HL-60/S4 treated with retinoic acid at 250 ng/mL for 4 days and 3 days (cell line): ENCODE results near the gene CSF1R.
"Not testable (repeated sequence)": the region's sequence is repeated elsewhere in the genome, so short reads cannot be mapped to it uniquely, and the experiment has no call there.

Experiments
- in situ Hi-C: fragments of 300-500 bp; cut with MboI; formaldehyde crosslinking; loops from 2 replicates; pipeline ENCODE4 v1.7.0; 2022; ENCODE audit warnings: low sequenced_read_pairs

CSF1R gene

DNA sequence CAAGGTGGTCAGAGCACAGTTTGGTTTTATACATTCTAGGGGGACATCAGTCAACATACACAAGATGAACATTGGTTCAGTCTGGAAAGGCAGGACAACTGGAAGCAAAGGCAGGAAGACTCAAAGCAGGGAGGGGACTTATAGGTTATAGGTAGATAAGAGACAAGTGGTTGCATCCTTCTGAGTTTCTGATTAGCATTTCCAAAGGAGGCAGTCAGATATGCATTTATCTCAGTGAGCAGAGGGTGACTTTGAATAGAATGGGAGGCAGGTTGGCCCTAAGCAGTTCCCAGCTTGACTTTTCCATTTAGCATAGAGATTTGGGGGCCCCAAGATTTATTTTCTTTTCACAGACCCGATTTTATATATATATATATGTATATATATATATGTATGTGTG, 58.3 kb downstream of the CSF1R start:
- in situ Hi-C loops: not testable (repeated sequence)

DNA sequence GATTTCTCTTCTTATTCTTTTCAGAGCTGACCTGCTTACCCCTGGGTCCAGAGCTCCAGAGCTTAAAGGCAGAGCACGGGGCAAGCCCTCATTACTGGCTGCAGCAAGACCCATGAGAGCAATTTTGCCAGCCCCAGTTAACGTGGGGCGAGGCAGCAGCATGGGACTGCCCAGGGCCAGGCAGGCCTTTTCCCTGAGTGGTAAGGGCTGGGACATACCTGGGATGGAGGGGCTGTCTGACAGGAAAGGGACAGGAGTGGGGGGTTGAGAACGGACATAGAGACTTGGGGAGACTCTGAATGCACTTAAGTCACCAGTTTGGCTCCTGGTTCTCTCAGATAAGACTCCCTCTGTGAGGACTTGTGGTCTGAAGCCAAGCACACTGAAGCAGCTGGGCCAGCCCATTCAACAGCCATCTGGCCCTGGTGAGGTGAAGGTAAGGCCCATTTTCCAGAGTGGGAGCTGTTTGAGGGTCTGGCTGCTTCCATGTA, 59.6 kb downstream of the CSF1R start:
- in situ Hi-C loops: no loop called here

DNA sequence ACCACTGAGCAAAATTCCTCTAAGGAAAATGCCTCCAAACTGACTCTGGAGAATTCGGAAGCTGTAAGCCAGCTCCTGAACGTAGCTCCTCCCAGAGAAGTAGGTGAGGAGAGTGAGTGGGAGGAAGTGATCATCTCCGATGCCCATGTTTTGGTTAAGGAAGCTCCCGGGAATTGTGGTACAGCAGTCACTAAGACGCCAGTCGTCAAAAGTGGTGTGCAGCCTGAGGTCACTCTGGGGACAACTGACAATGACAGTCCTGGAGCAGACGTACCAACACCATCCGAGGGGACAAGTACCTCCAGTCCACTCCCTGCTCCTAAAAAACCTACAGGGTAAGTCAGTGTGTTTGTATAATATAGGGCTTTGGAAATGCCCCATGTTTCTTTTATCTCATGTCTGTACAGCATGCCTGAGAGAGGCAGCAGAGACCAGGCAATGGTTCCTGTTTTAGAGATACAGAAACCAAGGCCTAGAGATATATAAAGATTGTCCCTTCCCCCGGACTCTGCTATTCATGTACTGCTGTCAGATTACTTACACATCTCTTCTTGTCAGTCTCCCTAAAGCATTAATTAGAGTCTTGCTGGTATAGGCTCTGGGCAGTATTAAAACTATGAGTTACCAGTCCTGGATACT, 61.9 kb downstream of the CSF1R start:
- in situ Hi-C loops: no loop called here

DNA sequence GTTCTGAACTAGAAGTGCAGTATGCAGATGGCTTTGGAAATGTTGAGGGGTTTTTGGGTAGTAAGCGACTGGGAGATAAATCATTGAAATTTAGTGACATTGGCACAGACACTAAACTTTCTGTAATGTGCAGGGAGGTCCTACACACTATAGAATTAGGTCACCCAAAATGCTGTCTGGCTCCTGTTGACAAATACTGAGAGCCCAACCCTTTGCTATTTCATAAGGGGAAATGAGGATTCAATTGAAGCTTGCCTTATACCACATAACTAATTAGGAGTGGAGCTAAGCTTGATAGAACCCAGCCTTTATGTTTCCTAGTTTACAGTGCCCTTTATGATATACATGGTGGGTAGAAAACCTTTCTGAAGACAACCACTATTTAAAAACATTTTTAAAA, 63.2 kb downstream of the CSF1R start:
- in situ Hi-C loops: no loop called here

DNA sequence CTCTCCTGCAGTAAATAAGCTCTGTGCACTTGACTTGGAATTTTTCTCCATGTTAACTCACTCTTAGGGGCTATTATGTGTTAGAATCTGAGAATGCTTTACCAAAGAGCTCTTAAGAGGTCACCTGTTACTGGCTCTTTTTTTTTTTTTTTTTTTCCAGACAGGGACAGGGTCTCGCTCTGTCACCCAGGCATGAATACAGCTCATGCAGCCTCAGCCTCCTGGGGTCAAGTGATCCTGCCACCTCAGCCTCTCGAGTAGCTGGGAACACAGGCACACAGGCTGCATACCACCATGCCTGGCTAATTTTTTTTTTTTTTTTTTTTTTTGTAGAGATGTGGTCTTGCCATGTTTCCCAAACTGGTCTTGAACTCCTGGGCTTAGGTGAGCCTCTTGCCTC, 63.7 kb downstream of the CSF1R start:
- in situ Hi-C loops: no loop called here

DNA sequence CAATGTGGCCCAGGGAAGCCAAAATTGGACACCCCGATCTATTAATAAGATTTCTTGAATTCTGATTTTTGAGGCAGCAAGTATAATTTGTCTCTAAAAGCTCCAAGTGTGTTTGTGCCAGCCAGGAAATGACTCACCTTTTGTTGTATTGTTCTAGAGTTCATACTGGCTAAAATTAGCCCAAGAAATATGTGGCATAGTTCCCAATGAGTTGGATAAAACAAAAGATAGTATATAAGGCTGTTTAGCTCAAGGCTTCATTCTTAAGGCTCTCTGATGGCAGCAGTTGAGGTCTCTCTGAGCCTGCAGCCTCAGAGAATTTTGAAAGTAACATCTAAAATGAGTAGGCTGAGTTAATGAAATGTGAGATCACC, 64.2 kb downstream of the CSF1R start:
- in situ Hi-C loops: no loop called here

DNA sequence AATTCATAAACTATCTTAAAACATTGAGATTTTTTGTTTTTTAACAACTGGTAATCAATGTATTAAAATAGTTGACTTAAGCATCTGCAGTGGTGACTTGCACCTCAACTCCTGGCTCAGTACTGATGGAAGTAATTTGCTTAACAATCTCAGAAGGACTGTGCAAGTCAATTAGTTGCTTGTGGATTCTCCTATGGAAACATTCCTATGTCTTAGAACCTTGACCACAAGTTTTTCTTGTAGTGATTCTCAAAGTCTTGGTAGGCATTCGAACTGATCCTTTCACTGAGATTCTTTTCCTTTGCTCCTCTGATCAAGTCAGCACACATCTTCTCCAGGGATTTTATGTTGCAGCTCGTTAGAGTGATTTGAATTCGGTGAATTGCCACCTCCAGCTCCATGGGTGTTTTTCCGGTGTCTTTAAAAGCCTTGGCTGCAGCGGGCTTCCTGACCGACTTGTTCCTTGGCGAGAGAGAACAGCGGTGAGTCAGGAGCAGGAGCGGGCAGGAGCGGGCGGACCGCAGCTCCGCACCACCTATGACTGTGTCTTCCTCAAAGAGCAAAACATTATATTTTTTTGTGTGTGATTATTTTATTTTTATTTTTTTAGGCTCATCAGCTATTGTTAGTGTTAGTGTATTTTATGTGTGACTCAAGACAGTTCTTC, 64.7 kb downstream of the CSF1R start:
- in situ Hi-C loops: no loop called here

DNA sequence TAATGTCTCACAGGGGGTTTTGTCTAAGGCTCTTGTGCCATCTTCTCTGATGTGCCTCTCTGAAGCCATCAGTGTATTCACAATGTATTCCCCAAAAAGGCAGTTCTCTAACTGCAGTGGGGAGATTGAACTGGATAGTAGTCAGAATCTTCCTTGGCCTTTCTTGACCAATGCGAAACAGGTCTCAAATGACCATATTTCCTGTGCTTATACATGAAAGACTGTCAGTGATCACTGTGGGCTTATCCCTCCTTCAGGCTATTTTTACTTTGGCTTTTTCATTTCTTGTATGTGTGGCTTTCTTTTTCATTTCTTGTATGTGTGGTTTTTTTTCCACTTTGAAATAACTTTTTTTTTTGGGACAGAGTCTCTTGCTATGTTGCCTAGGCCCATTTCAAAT, 66.1 kb downstream of the CSF1R start:
- in situ Hi-C loops: no loop called here

DNA sequence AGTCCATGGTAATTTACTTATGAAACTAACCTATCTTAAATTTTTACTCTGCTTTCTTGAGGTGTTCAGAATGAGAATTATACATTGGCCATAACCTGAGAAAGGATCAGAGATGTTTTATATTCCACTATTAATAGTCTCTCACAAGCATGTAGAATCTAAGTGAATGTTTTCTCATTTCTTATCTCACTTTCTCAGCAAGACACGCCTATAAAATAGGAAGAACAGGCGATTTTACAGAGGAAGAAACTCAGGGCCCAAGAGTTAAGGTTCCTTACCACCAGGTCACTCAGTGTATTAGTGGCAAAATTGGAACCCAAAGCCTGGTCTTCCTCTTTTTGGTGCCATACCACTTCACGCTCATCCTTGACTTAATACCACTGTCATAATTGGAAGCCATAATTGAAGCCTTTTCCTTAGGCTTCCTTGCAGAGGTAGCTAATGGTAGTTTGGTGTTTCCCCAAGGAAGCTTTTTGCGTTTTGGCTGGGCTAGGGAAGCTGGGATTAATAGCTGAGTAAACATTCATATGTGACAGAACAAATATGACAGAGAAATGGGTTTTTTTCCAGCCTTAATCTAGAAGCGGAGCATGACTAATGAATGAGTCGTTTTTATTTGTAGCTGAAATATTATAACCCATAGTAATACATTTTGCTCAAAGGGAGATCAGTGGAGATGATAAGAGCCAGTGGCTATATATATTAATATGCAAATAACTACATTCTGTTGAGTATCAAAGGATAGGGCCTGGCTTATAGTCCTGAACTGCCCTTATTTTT, 68.9 kb downstream of the CSF1R start:
- in situ Hi-C loops: no loop called here

DNA sequence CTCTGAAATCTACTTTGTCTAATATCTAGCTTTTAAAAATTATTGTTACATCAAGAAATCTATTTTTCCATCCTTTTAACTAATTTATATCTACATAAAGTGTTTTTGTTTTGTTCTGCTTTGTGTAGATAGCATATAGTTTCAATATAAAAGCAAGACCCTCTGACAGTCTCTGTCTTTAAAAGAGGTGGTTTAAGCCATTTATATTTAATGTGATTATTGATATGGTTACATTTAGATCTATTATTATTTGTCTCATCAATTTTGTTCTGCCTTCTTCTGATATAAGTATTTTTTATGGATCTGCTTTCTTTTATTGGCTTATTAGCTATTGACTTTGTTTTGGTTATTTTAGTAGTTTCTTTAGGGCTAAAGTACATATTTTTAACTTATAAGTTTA, 69.8 kb downstream of the CSF1R start:
- in situ Hi-C loops: no loop called here

DNA sequence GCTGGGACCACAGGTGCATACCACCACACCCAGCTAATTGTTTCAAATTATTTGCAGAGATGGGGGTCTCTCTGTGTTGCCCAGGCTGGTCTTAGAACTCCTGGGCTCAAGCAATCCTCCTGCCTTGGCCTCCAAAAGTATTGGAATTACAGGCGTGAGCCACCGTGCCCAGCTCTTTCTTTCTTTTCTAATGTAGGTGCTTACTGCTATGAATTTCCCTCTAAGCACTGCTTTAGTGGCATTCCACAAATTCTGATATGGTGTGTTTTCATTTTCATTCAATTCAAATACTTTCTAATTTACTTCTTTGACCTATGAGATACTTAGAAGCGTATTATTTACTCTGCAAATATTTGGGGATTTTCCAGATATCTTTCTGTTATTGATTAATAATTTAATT, 70.9 kb downstream of the CSF1R start:
- in situ Hi-C loops: no loop called here

DNA sequence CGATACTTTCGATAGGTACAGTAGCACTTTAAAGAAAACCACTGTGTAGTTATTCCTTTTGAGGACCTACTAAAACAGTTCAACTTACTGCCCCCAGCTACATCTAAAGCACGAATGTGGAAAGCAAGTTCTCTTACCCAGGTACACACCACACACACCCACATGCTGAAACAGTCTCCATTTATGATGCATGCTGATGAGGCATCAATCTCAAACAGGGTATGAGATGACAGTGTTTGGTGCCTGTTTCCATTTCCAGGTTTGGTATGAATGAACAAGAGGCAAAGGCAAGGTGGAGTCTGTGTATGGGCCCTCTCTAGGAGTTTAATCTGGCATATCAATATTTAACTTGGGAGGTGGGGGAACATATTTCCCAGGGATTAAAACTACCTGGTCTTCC, 71.9 kb downstream of the CSF1R start:
- in situ Hi-C loops: no loop called here

DNA sequence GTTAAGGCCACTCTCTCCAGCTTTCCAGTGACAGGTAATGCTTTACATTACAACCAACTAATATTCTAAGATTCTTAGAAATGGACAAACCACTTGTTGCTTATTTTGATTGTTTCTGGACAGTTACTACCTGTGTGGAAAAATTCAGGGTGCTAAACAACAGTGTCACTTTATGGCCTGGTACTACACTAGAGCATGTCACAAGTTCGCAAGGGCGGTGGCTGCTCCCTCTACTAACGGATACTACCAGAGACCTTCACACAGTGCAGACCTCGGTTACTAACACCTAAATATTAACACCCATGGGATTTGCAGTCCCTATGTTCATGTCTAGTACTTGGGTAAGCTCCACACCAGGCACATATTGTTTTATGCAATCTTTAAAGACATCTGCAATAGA, 72.4 kb downstream of the CSF1R start:
- in situ Hi-C loops: no loop called here

DNA sequence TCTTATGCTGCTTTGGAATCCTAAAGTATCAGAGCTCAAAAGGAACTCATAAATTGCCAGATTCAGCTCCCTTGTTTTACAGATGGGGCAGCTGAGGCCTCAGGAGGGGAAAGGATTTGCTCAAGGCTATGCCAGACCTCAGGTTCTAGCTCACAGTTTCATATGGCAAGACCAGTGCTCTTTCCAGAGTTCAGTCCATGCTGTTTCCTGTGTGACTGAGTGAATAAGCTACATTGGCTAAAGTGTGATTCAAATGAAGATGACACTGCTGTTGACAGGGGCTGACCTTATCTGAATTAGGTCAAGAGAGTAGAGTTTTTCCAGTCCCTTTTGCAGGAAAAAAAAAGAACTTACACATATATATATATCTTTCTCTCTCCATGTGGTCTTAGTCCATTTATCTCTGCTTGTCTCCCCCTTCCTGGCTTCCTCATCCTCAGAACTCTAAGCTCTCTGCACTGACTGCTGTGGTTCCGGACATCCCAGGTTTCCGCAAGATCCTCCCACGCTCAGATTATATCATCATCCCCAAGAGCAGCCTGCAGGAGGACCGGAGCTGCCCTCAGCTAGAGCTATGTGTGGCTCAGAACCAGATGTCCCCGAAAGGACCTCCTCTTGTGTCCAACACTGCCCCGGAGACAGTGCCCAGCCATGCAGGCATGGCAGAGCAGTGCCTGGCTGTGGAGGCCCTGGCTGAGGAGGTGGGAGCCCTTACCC, 76.5 kb downstream of the CSF1R start:
- in situ Hi-C loops: no loop called here

DNA sequence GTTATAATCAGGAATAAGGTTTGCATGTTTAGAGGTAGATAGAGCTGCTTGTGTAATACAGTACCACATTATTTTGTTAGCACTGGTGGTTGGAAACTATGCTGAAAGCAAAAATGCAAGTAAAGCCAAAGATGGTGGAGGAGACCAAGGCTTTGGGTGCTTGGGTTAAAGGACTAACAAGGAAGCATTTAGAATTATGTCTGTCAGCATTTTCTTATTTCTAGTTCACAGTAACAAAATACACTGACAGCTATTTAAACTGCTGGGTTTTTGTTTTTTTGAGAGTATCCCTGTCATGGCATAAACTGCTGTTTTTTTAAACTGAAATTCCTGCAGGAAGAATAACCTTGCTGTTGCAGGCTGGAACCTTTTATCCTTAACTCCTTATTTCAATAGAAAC, 79.3 kb downstream of the CSF1R start:
- in situ Hi-C loops: no loop called here

DNA sequence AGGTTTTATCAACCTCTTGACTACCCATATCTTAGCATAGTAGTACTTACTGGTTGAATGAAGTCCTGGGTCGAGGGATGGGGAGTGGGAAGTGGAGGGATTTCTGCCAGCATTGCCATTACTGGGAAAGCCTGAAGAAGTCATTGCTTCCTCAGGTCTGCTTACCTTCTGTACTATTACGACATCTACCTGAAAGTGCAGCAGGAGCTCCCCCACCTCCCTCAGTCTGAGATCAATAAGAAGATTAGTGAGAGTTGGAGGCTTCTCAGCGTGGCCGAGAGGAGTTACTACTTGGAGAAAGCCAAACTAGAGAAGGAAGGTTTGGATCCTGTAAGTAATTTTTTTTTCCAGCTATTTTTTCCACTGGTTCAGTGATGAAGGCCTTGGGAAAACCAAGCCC, 80.0 kb downstream of the CSF1R start:
- in situ Hi-C loops: no loop called here
